GM18520 (cell line): ENCODE results near the gene MUC6.

ENCODE experiments used
- ATAC-seq: cut with Tn5 transposase; IDR thresholded peaks from one replicate; pipeline ENCODE4 v1.9.1; 2021; ENCODE audit not compliant: unreplicated experiment

MUC6 gene

DNA sequence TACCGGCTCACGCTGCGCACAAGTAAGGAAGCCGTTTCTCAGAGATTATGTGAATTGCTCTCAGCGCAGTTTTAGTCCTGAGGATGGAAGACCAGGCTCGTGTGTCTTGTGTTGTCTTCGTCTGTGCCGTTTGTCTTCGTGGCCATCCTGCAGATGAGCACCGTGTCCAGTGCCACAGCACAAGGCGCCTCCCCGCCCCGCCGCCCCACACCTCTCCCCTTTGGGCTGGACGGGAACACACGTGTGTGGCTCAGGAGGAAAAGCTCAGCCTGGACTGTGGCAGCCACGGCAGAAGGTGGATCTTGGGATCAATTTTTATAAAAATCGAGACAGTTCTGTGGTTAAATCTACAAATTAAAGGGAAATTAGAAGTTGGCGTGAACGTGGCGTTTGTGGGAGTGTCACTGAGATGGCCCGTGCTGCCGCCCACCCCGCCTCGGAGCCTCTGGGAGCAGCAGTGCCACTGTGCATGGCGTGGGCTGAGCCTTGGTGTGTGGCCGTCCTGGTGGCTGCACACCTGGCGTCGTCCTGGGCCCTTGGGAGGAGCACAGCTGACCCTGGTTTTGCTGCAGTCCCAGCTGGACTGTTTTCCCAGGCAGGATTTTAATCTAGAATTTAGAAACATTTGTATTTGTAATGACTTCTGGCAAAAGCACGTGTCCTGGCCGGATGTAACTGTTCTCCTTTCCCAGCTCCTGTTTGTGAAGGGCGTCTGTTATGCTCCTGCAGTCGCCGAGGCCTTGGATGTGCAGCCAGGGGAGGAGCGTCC is 25.8 kb downstream of the MUC6 start:
- ATAC-seq, result no peak

DNA sequence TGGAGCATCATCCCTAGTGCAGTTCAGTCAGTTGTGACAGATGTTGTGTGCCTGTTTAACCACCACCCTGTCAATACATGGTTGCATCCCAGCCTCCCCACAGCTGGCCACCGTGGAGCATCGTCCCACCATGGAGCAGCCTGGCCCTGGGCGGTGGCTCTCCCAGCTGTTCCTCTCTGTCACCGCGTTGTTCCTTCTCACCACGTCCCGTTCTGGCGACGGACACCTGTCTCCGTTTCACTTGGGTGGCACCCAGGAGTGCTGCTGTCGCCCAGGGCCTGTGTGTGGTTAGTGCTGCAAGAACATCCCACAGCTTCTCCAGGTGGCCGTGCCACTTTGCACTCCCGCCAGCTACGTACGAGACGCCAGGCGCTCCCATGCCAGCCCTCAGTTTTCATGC is 26.5 kb downstream of the MUC6 start:
- ATAC-seq, result no peak

DNA sequence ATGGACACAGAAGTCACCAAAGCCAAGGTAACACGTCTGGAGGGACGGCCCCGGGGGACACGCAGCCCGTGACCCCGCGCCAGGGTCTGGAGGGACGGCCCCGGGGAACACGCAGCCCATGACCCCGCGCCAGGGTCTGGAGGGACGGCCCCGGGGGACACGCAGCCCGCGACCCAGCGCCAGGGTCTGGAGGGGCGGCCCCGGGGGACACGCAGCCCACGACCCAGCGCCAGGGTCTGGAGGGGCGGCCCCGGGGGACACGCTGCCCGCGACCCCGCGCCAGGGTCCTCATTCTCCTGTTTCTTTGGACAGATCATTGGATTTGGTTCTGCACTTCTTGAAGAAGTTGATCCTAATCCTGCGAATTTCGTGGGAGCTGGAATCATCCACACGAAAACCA is 27.1 kb downstream of the MUC6 start:
- ATAC-seq, result no peak

DNA sequence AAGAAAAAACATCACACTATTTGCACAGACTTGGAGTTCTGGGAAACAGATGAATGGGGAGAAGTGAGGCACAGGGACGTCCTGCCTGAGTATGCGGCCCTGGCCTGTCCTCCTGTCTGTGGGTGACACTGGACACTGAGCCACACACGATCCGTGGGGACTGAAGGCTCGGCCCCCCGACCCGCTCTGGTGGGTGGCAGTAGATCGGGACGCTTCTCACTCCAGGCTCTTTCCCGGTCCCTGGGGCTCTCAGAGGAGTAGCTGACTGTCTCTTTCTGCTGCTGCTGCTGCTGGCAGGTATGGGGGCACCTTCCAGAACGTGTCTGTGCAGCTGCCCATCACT is 27.7 kb downstream of the MUC6 start:
- ATAC-seq, result no peak

DNA sequence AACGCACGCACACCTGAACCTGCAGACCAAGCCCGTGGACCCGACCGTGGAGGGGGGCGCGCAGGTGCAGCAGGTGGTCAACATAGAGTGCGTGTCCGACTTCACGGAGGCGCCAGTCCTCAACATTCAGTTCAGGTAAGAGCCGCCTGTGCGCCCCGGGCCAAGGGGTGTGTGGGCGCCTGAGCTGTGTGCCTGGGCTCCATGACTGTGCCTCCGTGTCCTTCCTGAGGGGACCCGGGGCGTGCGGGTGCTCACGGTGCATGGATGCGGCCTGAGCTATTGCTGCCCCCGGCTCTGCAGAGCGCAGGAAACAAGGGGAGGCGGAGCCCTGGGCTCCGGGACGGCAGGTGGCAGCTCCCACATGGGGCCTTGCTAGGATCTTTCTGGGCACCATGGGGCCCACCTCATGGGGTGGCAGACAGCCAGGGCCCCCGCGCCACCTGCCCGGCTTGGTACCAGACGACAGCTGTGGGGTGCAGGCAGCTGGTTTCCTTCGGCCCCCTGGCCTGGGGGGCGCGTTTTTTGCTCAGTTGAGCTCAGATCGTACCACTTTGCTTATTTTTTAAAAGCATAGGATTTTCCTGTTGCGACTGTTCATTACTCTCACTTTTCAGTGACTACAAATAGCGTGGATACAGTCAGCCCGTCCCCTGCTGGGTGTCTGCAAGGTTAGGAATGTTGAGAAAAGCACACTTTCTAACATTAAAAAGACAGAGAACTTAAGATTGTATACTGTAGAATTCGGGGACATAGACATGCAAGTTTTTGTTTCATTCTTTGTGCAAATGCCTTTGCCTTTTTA is 28.3 kb downstream of the MUC6 start:
- no peak for ATAC-seq

DNA sequence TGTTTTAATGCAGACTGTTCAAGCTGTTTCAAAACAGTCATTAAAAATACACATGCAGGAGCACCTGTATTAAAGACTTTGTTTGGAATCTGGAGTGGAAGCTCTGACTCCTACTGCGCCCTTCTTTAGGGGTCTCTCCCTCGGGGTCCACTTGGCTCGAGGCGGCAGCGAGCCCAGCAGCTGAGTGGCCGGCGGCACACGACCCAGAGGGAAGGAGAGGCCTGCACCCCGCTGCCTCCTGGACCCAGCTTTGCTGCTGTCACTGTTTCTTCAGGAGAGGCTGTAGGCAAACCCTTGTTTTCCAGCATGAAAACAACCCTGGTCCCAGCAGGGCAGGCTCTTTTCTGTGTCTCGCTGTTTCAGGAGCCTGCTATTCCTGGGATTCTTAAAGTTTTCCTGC is 29.2 kb downstream of the MUC6 start:
- no peak for ATAC-seq

DNA sequence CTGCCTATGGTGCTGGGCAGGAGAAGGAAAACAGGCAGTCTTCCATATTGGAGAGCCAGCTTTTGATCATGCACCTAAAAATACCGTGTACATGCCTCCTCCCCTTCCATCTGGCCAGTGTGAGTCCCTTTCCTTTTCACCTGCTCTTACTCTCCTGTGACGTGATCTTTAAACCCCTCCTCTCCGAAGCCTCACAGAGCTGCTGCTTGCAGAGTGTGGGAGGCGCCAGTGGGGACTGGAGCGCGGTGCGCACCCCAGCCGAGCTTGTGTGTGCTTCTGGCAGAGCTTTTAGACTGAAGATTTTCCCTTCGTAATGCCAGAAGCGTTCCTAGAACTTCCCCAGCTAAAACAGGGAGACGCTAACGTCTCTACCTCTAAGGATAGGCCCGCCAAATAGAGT is 29.8 kb downstream of the MUC6 start:
- ATAC-seq, result no peak

DNA sequence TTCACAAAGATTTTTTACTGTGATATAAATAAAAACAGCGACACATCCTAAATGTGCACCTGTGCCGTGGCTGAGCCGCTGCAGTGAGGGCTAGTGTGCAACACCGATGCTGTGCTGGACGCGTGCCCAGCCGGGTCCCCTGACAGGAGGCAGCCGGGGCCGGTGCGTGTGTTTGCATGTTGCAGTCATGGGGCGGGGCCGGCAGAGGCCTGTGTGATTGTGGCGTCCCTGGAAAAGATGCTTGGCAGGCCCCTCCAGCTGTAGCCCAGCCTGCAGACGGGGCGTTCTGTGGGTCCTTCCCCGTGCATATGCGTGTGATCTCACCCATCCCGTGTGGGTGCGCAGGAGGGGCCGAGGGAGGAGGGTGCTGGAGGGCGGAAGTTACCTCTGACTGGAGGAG is 30.6 kb downstream of the MUC6 start:
- ATAC-seq, result no peak

DNA sequence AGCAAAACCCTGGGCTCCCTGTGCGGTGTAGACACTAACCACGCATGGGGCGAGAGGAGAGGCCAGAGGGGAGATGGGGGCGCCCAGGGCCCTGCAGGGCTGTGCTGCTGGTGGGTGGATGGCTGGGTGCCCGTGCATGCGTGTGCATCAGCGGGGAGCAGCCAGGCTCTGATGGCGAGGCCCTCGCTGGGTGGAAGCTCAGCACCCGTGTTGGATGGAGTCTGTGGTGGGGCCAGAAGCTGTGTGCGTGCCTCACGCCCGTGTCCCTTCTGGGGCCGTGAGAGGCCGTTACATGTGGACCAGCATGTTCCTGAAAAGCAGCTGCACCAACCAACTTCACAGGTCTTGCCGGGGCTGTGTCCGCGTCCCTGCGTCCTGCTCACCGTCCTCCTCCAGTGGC is 33.4 kb downstream of the MUC6 start:
- no peak for ATAC-seq

DNA sequence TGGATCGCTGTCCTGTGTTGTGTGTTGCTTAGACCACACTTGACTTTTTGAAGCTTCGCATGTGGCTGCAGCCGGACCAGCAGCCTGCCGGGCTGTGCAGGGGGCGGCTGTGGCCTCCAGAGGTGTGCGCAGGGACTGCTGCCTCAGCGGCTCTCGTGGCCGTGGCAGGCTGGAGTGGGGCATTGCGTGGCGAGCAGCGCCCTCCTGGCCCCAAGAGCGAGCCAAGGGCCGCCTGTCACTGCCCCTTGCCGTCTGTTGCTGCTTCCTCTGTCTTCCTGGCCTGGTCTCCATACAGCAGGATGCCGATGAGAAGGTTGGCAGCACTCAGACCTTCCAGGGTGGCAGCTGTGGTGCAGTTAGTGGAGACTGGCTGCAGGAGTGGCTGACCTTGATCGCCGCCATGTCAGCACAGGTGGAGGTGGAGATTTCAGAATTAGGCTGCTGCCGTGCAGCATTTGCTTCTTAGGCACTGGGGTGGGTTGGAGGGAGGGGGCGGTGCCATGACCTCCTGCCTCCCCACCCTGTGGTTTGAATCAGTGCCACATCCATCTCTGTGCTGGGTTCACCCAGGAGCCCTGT is 34.0 kb downstream of the MUC6 start:
- no peak for ATAC-seq

DNA sequence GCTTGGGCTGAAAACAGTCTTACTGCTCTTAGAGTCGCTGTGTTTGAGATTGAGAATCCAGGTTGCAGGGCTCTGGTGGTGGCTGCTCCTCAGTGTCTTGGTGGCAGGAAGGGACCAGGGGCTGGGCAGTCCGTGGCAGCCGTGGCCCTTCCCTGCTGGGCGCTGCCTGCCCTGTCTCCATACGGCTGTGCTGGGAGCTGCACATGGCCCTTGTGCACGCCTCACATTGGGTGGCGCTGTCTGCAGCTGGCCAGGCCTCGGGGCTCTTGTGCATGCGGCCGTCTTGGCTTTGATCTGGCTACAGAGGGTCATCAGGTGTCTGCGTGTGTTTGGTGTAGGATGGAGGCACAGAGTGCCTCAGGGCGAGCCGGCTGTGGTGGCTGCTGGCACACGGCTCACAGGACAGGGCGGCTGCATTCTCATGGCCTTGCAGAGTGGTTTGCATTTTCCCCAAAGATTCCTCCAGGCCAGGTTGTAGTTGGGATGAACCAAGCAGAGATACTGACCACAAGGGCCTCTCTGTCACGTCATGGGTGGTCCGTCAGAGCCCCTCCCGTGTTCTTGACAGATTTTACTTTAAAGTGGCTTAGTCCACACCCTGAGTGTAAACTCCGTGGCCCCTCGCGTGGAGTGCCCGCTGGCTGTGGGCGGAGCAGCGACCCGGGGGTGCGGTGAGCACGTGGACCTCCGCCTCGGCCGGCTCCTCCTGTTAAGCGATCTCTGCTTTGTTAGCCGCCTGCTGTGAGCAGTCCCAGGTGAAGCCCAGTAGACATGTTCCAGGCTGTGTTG is 34.7 kb downstream of the MUC6 start:
- ATAC-seq, result no peak

DNA sequence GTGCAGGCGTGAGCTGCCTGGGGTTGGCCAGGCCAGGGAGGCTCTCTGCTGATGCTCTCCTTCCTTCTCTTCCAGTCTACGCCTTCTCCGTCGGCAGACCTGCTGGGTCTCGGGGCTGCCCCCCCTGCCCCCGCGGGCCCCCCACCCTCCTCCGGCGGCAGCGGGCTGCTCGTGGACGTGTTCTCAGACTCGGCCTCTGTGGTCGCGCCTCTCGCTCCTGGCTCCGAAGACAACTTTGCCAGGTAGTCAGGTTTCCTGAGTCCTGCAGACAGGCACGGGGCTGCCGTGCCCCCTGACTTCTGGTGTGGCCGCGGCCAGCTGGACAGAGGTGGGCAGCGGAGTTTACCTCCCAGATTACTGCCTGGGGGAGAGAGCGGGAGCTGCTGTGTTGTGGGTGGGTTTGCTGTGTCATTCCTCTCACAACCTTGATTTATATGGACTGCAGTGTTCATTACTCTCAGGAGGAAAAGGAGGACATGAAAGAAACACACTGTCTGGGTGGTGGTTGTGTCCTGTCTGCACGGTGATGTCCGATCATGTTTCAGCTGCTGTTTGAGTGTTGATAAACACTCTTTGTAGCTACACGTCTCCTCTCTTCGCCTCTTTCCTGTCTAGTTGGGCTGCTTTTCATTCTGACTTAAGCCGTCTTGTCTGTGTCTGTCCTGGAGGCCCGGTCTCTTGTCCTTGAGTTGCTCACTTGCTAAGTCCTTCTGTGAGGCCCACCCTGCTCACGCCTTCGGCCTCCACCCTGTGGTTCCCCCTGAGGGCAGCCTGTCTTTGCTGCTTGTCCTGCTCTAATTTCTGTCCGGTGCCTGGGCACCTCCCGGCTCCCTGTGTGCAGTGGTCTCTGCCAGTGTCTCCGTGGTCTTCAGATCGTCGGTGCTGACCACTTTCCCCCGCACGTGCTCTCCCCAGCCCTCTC is 35.9 kb downstream of the MUC6 start:
- ATAC-seq, result no peak

DNA sequence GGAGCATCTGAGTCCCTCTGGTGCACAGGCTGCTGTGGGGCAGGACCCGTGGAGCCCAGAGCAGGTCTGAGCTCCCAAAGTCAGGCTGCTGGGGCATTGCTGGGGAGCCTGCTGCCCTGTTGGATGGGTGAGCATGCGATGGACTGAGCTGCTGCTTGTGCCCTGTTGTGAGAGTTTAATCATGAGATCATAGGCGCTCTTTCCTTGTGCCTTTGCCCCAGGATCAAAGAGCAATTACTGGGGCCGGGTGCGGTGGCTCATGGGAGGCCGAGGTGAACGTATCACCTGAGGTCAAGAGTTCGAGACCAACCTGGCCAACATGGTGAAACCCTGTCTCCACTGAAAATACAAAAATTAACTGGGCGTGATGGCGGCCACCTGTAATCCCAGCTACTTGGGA is 37.5 kb downstream of the MUC6 start:
- no peak for ATAC-seq

DNA sequence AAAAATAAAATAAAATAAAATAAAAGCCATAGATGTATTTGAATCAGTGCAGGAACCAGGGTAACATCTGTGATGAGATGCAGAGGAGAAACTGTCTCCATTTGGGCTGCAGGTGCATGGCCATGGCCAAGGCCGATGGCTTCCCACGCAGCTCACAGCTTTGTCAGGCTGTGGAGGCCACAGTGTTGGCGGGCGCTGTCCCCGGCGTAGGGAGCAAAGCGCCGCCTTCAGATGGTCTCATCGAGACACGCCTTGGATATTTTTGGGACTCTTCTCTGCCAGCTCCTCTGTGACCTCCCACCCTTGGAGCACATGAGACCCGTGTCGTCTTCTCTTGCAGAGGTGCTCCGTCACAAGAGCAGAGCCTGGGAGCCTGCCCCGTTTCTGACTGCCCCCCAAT is 38.6 kb downstream of the MUC6 start:
- ATAC-seq, result no peak

DNA sequence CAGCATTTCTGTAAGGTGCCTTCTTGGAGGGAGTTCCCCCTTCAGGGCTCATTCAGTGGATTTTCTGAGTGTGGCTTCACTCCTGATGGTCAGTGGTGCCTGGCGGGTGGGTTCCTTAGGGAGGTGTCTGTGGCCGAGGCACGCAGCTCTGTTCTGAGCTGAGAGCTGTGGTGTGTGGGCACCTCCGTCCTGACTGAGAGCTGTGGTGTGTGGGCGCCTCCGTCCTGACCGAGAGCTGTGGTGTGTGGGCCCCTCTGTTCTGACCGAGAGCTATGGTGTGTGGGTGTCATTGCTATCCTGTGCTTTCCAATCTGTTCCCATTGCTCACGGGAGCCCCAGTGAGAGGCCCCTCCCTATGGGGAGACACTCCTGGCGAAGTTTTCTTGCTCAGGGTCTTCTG is 39.8 kb downstream of the MUC6 start:
- ATAC-seq, result no peak

DNA sequence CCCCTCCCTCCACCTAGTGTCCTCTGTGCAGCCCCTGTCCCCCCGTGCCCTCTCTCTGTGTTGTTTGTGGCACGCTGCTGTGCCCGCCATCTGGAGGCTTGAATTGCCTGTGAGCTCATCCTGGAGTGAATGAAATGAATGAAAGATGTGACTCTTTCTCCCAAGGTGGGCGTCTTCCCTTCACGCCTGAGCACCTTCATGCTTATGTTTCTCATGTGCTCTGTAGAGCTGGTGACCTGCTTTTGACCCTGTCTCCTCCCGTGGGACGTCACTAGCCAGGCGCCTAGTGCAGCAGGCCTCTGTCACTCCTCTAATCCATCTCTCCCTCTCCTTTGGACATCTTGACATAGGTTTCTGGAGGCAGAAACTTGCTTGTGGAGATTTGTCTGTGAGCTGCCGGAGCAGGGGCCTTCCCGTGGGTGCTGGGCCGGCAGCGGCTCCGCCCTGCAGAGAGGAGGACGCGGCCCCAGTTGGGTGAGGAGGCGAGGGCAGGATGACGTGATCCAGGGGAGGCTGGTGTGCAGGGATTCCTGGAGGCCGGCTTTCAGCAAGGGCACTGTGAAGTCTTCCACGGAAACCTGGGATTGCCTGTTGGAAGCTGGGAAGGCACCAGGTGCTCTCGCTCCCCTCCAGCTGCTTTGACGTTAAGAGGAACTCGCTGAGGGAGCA is 40.6 kb downstream of the MUC6 start:
- ATAC-seq, result no peak

DNA sequence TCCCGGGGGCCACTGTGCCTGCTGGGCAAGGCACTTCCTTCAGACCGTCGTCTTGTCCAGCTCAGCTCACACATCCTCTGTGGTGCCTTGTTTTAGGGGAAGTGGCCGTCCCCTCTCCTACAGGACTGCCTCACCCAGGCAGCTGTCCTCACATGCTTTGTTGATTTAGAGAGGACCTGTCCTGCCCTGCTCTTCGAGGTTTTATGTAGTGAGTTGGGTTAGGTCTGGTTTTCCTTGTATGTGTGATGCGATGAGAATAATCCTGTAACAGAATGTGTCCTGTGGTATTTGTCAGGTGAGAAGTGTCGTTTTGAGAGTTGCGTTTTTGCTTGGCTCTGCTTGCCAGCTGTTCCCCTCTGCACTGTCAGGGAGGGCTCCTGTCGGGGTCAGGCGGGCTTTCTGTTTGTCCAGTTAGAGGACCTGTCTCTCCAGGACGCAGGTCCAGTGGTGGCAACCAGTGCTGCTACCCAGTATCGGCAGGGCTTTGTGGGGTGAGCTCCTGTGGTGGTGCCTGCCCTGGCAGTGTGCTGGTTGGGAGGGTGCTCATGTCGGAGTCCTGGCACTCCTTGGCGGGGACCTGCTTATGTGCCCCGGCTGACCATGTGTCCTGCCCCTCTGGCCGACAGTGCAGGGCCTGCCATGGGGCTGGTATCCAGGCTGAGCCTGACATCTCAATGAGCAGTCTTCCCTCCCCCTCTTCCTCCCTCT is 41.3 kb downstream of the MUC6 start:
- no peak for ATAC-seq

DNA sequence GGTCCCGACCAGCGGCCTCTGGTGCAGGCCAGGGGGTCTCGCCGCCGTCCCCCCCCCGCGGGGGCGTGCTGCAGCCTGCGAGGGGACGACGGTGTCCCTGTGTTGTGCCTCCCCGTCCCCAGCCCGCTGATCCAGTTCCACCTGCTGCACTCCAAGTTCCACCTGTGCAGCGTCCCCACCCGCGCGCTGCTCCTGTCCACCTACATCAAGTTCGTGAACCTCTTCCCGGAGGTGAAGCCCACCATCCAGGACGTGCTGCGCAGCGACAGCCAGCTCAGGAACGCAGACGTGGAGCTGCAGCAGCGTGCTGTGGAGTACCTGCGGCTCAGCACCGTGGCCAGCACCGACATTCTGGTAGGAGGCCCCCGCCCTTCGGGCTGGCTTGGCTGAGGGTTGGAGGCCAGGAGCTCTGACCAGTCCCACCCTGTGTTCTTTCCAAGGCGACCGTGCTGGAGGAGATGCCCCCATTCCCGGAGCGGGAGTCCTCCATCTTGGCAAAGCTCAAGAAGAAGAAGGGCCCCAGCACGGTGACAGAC is 42.8 kb downstream of the MUC6 start:
- ATAC-seq, result no peak

DNA sequence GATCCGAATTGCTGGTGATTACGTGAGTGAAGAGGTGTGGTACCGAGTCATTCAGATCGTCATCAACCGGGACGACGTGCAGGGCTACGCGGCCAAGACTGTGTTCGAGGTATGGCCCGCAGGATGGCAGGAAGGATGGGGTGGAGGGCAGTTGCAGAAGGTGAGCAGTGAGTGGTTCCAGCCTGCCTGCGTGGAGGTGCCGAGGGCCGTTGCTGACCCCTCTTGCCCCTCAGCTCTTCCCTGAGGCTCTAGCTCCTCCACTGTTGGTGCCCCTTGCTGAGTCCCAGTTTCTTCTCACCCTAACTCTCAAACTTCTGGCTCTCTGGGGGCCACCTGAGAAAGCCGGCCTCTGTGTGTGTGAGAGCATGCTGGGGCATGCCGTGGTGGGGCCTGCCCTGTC is 43.9 kb downstream of the MUC6 start:
- no peak for ATAC-seq
